Lower leg skin (tissue), 4 donors: ENCODE results near the gene DLST. TPM values are rescaled to one million over a fixed set of nuclear protein-coding genes. Genes with fewer than 3 reads are reported as not detected.

Source experiments
- DNase-seq, 2 donors: peaks; one replicate each; pipeline ENCODE4 v3.0.0-alpha.2; 2019; ENCODE audit warnings: low spot score in 2 of 2
- H3K4me3 ChIP-seq: fragments of 200-600 bp; sonication (generic); 2 replicates; pipeline ENCODE4 v1.5.1; 2017; ENCODE audit warnings: mild to moderate bottlenecking, low read depth; ENCODE audit not compliant: poor library complexity, severe bottlenecking
- POLR2A ChIP-seq, 2 donors: fragments of 450-650 bp; IDR thresholded peaks; one replicate each; pipeline ENCODE4 v1.6.1; 2016 to 2017; ENCODE audit warnings: antibody characterized with exemption in 2 of 2, mild to moderate bottlenecking in 1 of 2, moderate library complexity in 1 of 2
- WGBS, 2 donors: methylation state at CpG; one replicate each; pipeline ENCODE4 v1.1.5; 2018; 5-methylcytosine and 5-hydroxymethylcytosine counted together
- intact Hi-C: fragments of 100-400 bp; cut with DNase I; formaldehyde crosslinking; loops from one replicate; pipeline ENCODE4 v1.15.0; 2023; ENCODE audit warnings: low total_unique reads
- total RNA-seq, 4 donors: library from RNA; depleted of rRNA; stranded (reverse); fragments of >200 nt; gene quantifications; one replicate each; pipeline ENCODE4 v1.1.0, GENCODE V29; 2016
- TF ChIP-seq, protein P1 (sequence below), 3 donors: fragments of 450-650 bp; IDR thresholded peaks; one replicate each; pipeline ENCODE4 v1.5.1; 2016; ENCODE audit warnings: antibody characterized with exemption in 3 of 3, mild to moderate bottlenecking in 3 of 3, moderate library complexity in 2 of 3

The DLST gene
- total RNA-seq, 4 donors from 2014 or later, result 65.0 to 126 (median 73.8) TPM

DNA sequence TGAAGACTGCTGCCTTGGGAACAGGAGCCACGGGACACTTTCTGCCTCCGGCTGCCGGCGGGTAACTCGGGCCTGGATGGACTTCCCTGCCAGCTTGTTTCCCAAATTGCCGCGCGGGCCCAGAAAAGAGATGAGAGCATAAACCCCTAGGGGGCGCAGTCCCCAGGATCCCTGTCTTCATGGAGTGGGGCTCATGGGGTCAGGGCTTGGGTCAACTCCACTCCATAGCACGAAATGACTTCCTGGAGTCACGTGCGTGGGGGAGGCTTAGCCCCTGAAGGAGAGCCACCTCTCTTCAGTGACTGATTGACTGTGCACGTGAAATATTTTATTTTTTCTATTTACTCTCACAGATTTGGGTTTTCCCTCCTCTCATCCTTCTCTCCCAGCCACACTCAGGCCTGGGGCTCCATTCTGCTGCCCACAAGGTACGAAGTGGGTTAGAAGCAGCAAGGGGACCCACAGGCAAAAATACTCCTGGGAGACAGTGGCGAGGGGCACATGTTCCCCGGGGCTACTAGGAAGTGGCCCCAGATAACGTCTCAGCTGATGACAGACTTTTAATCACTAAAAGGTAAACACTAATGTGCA is 63.6 kb downstream of the DLST start:
- no peak for DNase-seq
- WGBS, 2 donors, result 73 to 81% methylated on average over 17 of the region's 17 CpGs
- intact Hi-C loops, result no loop called here
- TF ChIP-seq, protein P1, sequence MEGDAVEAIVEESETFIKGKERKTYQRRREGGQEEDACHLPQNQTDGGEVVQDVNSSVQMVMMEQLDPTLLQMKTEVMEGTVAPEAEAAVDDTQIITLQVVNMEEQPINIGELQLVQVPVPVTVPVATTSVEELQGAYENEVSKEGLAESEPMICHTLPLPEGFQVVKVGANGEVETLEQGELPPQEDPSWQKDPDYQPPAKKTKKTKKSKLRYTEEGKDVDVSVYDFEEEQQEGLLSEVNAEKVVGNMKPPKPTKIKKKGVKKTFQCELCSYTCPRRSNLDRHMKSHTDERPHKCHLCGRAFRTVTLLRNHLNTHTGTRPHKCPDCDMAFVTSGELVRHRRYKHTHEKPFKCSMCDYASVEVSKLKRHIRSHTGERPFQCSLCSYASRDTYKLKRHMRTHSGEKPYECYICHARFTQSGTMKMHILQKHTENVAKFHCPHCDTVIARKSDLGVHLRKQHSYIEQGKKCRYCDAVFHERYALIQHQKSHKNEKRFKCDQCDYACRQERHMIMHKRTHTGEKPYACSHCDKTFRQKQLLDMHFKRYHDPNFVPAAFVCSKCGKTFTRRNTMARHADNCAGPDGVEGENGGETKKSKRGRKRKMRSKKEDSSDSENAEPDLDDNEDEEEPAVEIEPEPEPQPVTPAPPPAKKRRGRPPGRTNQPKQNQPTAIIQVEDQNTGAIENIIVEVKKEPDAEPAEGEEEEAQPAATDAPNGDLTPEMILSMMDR (IDR thresholded peaks at IDR 0.05), result no peak
- TF ChIP-seq POLR2A (IDR thresholded peaks at IDR 0.05), result no peak
- no peak overlapping the region for H3K4me3 ChIP-seq

DNA sequence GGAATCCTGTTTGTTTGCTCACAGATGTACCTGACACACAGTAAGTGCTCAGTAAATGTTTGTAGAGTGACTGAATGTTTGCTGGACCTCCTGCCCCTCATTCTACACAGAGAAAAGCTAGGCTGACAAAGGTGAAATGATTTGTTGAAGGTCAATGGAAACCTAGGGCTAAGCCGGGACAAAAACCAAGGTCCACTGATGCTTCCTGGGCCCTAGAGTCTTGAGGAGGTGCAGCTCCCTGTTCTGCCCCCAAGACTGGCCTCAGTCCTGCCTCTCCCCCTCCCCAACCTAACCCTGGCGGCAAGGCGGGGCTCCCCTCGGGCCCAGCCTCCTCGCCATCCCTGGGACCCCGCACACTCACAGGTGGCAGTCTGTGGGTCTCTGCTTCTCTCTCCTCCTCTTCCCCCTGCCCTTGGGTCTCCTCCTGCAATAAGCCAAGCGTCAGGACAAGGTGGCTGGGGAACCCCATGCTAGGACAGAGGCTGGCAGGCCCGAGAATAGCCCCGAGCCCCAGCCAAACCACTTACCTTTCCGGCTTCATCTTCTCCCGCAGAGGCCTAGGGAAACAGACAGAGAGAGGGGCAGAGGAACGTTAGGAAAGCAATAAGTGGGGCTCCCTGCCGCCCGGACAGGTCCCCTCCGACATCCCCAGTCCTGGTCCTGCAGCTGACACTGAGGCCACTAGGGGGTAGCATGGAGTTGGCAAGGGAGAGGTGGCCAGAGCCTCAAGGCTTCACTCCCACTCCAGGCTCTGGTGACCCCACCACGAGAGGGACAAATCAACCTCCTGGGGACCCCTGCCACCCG is 64.3 kb downstream of the DLST start:
- intact Hi-C loops, result no loop called here
- no peak overlapping the region for H3K4me3 ChIP-seq
- TF ChIP-seq, protein P1 (IDR thresholded peaks at IDR 0.05), result peak in 1 of 3 donors; percentile 34
- no peak for TF ChIP-seq POLR2A (IDR thresholded peaks at IDR 0.05)
- DNase-seq, result peak; percentile 67 to 95
- 35 to 43% methylated on average over 17 of the region's 17 CpGs for WGBS, 2 donors

DNA sequence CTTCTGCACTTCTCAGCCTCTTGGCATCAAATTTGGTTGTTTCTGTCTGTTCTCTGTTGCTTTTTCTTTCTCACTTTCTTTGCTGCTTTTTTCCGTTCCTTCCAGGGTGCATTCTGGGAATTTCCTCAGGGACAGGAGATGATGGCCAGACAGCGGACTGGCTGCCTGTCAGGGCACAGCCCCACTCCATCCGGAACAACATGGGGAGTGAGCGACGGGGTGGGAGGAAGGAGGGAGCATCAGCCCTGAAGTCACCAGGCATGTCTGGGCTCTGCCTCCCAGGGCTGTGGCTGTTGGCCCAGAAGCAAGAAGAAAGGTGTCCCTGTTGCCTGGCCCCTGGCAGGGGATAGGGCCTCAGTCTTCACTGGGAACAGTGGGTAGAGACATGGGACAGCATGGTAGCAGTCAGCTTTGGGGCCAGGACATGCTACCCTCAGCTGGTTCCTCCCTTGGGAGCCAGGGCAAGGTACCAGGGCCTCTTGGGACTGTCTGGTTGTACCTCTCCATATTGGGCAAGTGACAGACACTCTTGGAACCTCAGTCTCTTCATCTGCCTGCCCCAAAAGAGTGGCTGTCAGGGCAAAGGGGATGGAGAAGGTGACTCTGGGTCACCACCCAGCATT is 65.1 kb downstream of the DLST start:
- DNase-seq, result no peak
- H3K4me3 ChIP-seq, result no peak overlapping the region
- intact Hi-C loops, result no loop called here
- WGBS, 2 donors, result 18 to 19% methylated on average over 5 of the region's 5 CpGs
- no peak for TF ChIP-seq POLR2A (IDR thresholded peaks at IDR 0.05)
- TF ChIP-seq, protein P1 (IDR thresholded peaks at IDR 0.05), result no peak

DNA sequence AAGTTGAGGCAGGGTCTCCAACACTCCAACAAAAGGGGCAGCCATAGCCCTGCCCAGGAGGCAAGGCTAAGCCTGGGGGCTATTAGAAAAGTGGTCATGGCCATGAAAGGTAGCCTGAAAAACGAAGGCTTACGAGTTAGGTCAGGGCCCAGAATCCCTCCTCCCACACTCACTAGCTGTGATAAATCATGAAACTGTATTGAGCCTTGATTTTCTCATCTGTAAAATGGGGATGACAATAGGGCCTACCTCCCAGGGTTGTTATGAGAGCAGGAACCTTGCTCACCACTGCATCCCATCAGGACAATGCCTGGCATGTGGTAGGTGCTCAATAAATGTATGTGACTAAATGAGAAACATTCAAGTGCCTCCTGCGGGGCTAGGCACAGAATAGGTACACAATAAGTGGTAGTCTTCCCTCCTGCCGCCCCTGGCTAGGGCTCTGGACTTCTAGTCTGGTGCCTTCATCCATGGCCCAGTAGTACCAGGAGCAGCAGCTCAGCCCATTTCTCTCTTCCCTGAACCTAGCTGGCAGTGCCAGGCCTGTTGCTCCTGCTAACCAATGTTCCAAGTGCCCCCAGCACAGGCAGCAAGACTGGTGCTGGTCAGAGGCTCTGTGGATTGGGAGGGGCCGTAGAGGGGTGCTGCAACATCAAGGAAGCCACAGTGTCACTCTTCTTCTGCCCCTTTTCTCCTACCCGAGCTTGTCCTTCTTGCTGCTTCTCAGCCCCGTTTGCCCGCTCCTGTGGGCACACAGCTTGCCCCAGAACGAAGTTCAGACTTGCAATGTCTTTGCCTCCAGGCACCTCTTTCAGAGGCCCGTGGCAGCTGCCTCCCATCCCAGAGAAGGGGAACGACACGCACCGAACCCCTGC is 65.9 kb downstream of the DLST start:
- DNase-seq, result no peak
- intact Hi-C loops, result no loop called here
- no peak overlapping the region for H3K4me3 ChIP-seq
- TF ChIP-seq, protein P1 (IDR thresholded peaks at IDR 0.05), result no peak
- TF ChIP-seq POLR2A (IDR thresholded peaks at IDR 0.05), result no peak
- 68% methylated on average over 9 to 13 of the region's 13 CpGs for WGBS, 2 donors
